HCT116 (cell line): ENCODE measurements around the gene MLLT6.

ENCODE experiments used
- CTCF ChIP-seq, 3 experiments: fragments of 200-600 bp in 1 of 3; sonication (generic) in 1 of 3; IDR thresholded peaks in 2 of 3; conservative IDR thresholded peaks in 1 of 3; 2 replicates each; pipeline ENCODE4 v1.5.1; 2012 to 2017; ENCODE audit warnings: low read depth in 2 of 3, low read length in 2 of 3, antibody characterized with exemption in 1 of 3, borderline replicate concordance in 1 of 3, control low read depth in 1 of 3, mild to moderate bottlenecking in 1 of 3, mixed read lengths in 1 of 3, mixed run types in 1 of 3, moderate library complexity in 1 of 3; ENCODE audit not compliant: insufficient read depth in 1 of 3
- EZH2 ChIP-seq: fragments of 200-600 bp; sonication (generic); IDR thresholded peaks from 2 replicates; pipeline ENCODE4 v1.6.1; 2017; ENCODE audit warnings: antibody characterized with exemption, mixed run types
- EZH2phosphoT487 ChIP-seq: fragments of 200-600 bp; IDR thresholded peaks from 2 replicates; pipeline ENCODE4 v1.6.1; 2018; ENCODE audit warnings: antibody characterized with exemption, borderline replicate concordance
- JUND ChIP-seq: IDR thresholded peaks from 2 replicates; pipeline ENCODE4 v1.6.1; 2012
- MAX ChIP-seq: IDR thresholded peaks from 2 replicates; pipeline ENCODE4 v1.6.1; 2012
- POLR2A ChIP-seq: IDR thresholded peaks from 2 replicates; pipeline ENCODE4 v1.7.0; 2011; ENCODE audit warnings: borderline replicate concordance; ENCODE audit not compliant: insufficient read depth, insufficient read length; ENCODE audit errors: extremely low read depth
- POLR2AphosphoS5 ChIP-seq: IDR thresholded peaks from 2 replicates; pipeline ENCODE4 v1.6.1; 2011; ENCODE audit warnings: mild to moderate bottlenecking, low read depth, low read length, moderate library complexity
- ZNF274 ChIP-seq: fragments of 200-500 bp; sonication (Bioruptor generic); IDR thresholded peaks from 2 replicates; pipeline ENCODE4 v1.6.1; 2014; ENCODE audit warnings: mild to moderate bottlenecking, low read depth, low read length, inconsistent platforms

- TF ChIP-seq ZNF274 (no peak), JUND (no peak), MAX (peak; percentile 37; the same call in 1 of the 2 replicates), CTCF (IDR thresholded peaks at IDR 0.05 in 2 of 3, conservative IDR thresholded peaks at IDR 0.05 in 1 of 3; ENCODE audit: borderline replicate concordance in 1 of 3, insufficient read depth in 1 of 3, low read depth in 2 of 3, low read length in 2 of 3) (peak; percentile 22 to 45 (median 44); a peak in 4 of 6 replicates), POLR2AphosphoS5 (peak; percentile 72), EZH2phosphoT487 (no peak), EZH2 (no peak), POLR2A (peak; percentile 23)
Measured at GRCh38 chr17:38729886-38730525, 24.9 kb downstream of the MLLT6 start, which contains the start of gene CISD3.
